Measurements from ENCODE around the gene DCK. TPM values are rescaled to one million over a fixed set of nuclear protein-coding genes. Genes with fewer than 3 reads are reported as not detected.

DCK gene
- total RNA-seq, 1 donor from 2014 or later: 32.6 TPM

- no peak for ATAC-seq (ENCODE audit: low read depth)
- Mint-ChIP-seq H3K36me3 (ENCODE audit: low read depth) (peaks cover 17% of the 10 kb centered on the region), H3K4me3 (no peak overlapping the region), H3K4me1 (peaks cover 38% of the 10 kb centered on the region), H3K27me3 (no peaks in the 10 kb centered on the region), H3K27ac (peak overlapping the region; percentile 41), H3K9me3 (no peaks in the 10 kb centered on the region)
- no peak for DNase-seq
- no peak for TF ChIP-seq CTCF (IDR thresholded peaks at IDR 0.05)
- intact Hi-C loops (cut with micrococcal nuclease): loop anchor here (5.0 to 10.0 kb wide), 2 partner anchors 44 to 193 kb away; no protein-coding TSS in a partner anchor
- CTCF ChIA-PET: no interaction called here
- POLR2A ChIA-PET: no interaction called here
Observed at GRCh38 chr4:70991596-70991995, 1.9 kb upstream of the DCK start.

GRCh38 chr4:70992391-70992881 lies 1.0 kb upstream of the DCK start:
- H3K4me1 Mint-ChIP-seq: peaks cover 46% of the 10 kb centered on the region
- ChIA-PET CTCF (interaction anchor here (6.3 kb wide), 1 partner anchor 17 kb away, joined by 86 read pairs; no protein-coding TSS in a partner anchor), POLR2A (interaction anchor here (0.5 to 6.1 kb wide), 12 partner anchors 14 to 304 kb away, joined by 3 to 203 read pairs (median 10); partner anchors contain the start of genes GRSF1 and UTP3)
- intact Hi-C loops (cut with micrococcal nuclease): loop anchor here (5.0 to 10.0 kb wide), 2 partner anchors 45 to 192 kb away; no protein-coding TSS in a partner anchor
- TF ChIP-seq CTCF (IDR thresholded peaks at IDR 0.05): no peak
- no peaks in the 10 kb centered on the region for H3K9me3 Mint-ChIP-seq
- no peaks in the 10 kb centered on the region for H3K27me3 Mint-ChIP-seq
- H3K27ac Mint-ChIP-seq: peak overlapping the region; percentile 94
- H3K4me3 Mint-ChIP-seq: peak overlapping the region; percentile 94
- peaks cover 21% of the 10 kb centered on the region for H3K36me3 Mint-ChIP-seq (ENCODE audit: low read depth)
- DNase-seq (no peak), ATAC-seq (ENCODE audit: low read depth) (no peak)

- Mint-ChIP-seq H3K27ac (peak overlapping the region; percentile 94), H3K4me3 (peak overlapping the region; percentile 94), H3K4me1 (peaks cover 60% of the 10 kb centered on the region), H3K27me3 (no peaks in the 10 kb centered on the region), H3K36me3 (ENCODE audit: low read depth) (peaks cover 31% of the 10 kb centered on the region), H3K9me3 (no peaks in the 10 kb centered on the region)
- ATAC-seq (ENCODE audit: low read depth) (no peak), DNase-seq (no peak)
- POLR2A ChIA-PET: interaction anchor here (0.9 to 6.1 kb wide), 15 partner anchors 8 to 328 kb away, joined by 3 to 203 read pairs (median 7); partner anchors contain the start of genes GRSF1, JCHAIN, MOB1B and UTP3
- CTCF ChIA-PET: interaction anchor here (0.8 to 6.3 kb wide), 9 partner anchors 10 to 342 kb away, joined by 3 to 86 read pairs (median 4); partner anchors contain the start of gene MOB1B
- intact Hi-C loops (cut with micrococcal nuclease): loop anchor here (2.0 to 10.0 kb wide), 3 partner anchors 47 to 289 kb away; no protein-coding TSS in a partner anchor
- TF ChIP-seq CTCF (IDR thresholded peaks at IDR 0.05): no peak
Observed at GRCh38 chr4:70994069-70994366, 569 bp downstream of the DCK start.

GRCh38 chr4:70994387-70995099 lies 1.1 kb downstream of the DCK start:
- Mint-ChIP-seq H3K9me3 (no peaks in the 10 kb centered on the region), H3K4me3 (peak overlapping the region; percentile 94), H3K27ac (peak overlapping the region; percentile 94), H3K36me3 (ENCODE audit: low read depth) (peaks cover 36% of the 10 kb centered on the region), H3K27me3 (no peaks in the 10 kb centered on the region), H3K4me1 (peaks cover 65% of the 10 kb centered on the region)
- intact Hi-C loops (cut with micrococcal nuclease): loop anchor here (2.0 to 10.0 kb wide), 3 partner anchors 47 to 290 kb away; no protein-coding TSS in a partner anchor
- DNase-seq: no peak
- TF ChIP-seq CTCF (IDR thresholded peaks at IDR 0.05): no peak
- CTCF ChIA-PET: interaction anchor here (0.8 to 6.3 kb wide), 11 partner anchors 8 to 343 kb away, joined by 3 to 86 read pairs (median 3); partner anchors contain the start of gene MOB1B
- POLR2A ChIA-PET: interaction anchor here (0.6 to 6.1 kb wide), 14 partner anchors 9 to 328 kb away, joined by 3 to 203 read pairs (median 6); partner anchors contain the start of genes GRSF1, JCHAIN and MOB1B
- peak; percentile 46 for ATAC-seq (ENCODE audit: low read depth)

GRCh38 chr4:70996018-70996360 lies 2.5 kb downstream of the DCK start:
- TF ChIP-seq CTCF (IDR thresholded peaks at IDR 0.05): no peak
- Mint-ChIP-seq H3K4me3 (peak overlapping the region; percentile 94), H3K4me1 (peaks cover 79% of the 10 kb centered on the region), H3K27ac (peak overlapping the region; percentile 94), H3K27me3 (no peaks in the 10 kb centered on the region), H3K9me3 (peaks cover 2% of the 10 kb centered on the region), H3K36me3 (ENCODE audit: low read depth) (peaks cover 51% of the 10 kb centered on the region)
- DNase-seq (no peak), ATAC-seq (ENCODE audit: low read depth) (no peak)
- intact Hi-C loops (cut with micrococcal nuclease): loop anchor here (10.0 kb wide), 1 partner anchor 189 kb away; no protein-coding TSS in a partner anchor
- ChIA-PET CTCF (interaction anchor here (6.3 kb wide), 1 partner anchor 14 kb away, joined by 86 read pairs; no protein-coding TSS in a partner anchor), POLR2A (interaction anchor here (0.9 to 6.1 kb wide), 5 partner anchors 11 to 283 kb away, joined by 3 to 203 read pairs (median 4); partner anchors contain the start of gene GRSF1)

Measured in activated B cell treated with CpG ODN at 0.5 μM for 24 hours (primary cell).